NCI-H526 (cell line): Measurements from ENCODE around the gene ARL9.
A peak's percentile ranks its signal among the peaks of the same experiment; 100 is the strongest.
"Not testable (repeated sequence)": the region's sequence is repeated elsewhere in the genome, so short reads cannot be mapped to it uniquely, and the experiment has no call there.

Source experiments
- DNase-seq, 2 experiments: peaks; one replicate each; lab custom pipeline; 2025; lab: John Stamatoyannopoulos, UW

Gene ARL9, protein sequence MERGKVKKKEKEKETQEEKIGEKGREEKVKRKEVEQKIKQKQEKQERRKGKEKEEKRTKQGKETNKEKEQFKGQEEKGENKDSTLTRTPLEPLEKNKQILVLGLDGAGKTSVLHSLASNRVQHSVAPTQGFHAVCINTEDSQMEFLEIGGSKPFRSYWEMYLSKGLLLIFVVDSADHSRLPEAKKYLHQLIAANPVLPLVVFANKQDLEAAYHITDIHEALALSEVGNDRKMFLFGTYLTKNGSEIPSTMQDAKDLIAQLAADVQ

DNA sequence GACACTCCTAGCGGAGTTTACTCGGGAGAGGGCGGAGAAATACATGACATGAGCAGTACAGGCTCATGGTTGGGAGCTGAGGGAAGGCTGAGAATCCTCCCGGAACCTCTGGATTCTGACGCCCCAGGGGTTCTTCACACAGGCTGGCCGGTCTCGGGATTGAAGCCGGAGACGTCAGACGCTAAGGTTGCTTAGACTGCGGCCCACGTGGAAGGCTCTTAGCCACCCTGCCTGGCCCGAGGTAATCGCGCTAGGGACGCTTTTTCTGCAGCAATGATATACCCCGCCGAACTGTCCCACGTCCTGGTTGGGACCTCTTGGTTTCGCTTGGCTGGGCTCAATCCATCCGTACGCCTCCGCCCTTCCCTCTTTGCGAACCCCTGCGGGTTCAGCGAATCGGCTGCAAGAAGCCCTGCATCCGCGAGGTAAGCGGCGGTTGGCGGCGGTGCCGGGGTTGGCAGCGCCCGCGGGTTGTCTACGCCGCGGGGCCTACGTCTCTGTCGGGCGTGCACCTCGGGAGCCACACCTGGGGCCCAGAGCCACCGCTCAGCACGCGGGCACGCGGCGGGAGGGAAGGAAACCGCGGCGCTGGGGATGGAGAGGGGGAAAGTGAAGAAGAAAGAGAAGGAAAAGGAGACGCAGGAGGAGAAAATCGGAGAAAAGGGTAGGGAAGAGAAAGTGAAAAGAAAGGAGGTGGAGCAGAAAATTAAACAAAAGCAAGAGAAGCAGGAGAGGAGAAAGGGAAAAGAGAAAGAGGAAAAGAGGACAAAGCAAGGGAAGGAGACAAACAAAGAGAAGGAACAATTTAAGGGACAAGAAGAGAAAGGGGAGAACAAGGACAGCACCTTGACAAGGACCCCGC lies at the start of gene ARL9:
ARL9 (plus strand) TSS at position 523 of the 862 bp plus-strand sequence; CDS start at position 595, 72 bp downstream.
- DNase-seq, result peak; percentile 55 to 86

DNA sequence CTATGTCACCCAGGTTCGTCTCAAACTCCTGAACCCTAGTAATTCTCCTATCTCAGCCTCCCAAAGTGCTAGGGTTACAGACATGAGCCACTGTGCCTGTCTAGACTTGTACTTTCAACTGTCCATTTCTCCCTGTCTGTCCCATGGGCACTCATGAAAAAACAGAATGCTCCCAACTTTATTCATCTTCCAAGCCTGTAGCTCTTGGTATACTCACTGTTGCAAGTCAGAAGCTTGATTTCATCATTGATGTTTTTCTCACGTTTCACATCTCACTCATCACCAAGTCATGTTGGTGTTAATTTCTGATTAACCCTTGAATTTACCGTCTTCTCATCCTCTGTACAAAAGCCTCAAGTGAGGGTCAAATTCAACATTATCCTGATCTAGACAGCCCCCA lies 45.5 kb upstream of the ARL9 start:
- no peak for DNase-seq

DNA sequence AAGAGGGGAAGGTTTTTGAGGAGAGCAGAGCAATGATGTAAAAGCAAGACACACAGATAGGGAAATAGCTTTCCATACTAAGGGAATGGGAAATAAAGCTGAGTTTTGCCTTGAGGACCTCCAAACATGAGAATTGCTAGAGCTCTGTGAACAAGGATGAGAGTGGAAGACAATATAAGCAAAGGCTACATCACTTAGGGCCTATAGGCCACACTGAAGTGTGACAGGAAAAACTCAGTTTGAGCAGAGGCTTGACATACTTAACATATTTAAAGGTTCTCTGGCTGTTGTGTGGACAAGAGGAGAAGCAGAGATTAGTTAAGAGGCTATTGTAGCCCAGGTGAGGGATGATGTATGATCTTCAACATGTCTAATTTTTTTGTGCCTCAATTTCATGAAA lies 43.4 kb upstream of the ARL9 start:
- no peak for DNase-seq

DNA sequence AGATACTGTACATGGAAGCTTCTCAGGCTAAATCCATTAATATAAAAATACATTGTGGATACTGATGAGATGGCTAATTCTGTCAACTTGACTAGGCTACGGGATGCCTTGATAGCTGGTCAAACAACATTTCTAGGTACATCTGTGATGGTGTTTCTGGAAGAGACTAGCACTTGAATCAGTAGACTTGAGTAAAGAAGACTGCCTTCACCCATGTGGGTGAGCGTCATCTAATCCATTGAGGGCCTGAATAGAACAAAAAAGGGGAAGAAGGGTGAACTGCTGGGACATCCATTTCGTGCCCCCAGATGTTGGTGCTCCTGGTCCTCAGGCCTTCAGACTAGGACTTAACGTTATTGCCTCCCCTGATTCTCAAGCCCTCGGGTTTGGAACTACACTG lies 41.9 kb upstream of the ARL9 start:
- no peak for DNase-seq

DNA sequence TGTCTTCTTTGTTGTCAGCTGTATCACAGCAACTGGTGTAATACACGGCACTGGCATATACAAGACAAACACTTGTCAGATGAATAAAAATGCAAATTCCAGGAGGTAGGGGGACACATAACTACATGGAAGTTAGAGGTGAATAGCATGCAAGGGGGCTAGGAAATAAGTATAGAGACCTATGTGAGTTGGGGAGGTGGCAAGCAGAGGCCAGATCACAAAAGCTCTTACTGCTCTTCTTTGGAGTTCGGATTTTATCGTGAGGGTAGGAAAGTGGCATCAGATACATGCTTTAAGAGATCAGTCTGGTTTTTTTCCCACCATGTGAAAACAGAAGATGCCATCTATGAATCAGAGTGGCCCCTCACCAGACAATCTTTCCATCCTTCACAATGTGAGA lies 41.0 kb upstream of the ARL9 start:
- DNase-seq, result peak in 1 of 2 experiments; percentile 3

DNA sequence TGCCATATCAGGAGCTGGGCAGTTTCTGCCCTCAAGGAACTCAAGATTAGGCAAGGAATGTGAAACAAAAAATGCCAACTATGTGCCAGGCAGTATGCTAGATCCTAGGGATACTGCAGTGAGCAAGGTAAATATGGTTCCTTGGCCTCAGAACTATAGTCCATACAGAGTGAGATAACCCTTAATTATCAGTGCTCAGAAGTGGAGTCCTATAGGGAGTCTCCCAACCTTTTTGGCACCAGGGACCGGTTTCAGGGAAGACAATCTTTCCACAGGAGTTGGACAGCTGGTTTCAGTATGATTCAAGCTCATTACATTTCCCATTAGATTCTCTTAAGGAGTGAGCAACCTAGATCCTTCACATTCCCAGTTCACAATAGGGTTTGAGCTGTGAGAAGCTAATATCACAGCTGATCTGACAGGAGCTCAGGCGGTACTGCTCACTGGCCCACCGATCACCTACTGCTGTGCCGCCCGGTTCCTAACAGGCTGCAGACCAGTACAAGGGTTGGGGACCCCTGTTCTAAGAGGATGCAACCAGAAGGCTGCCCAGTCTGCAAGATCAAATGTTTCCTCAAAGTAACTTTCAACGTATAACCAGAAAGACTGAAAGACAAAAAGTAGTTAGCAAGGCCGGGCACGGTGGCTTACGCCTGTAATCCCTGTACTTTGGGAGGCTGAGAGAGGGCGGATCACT lies 39.8 kb upstream of the ARL9 start:
- DNase-seq, result peak in 1 of 2 experiments; percentile 9

DNA sequence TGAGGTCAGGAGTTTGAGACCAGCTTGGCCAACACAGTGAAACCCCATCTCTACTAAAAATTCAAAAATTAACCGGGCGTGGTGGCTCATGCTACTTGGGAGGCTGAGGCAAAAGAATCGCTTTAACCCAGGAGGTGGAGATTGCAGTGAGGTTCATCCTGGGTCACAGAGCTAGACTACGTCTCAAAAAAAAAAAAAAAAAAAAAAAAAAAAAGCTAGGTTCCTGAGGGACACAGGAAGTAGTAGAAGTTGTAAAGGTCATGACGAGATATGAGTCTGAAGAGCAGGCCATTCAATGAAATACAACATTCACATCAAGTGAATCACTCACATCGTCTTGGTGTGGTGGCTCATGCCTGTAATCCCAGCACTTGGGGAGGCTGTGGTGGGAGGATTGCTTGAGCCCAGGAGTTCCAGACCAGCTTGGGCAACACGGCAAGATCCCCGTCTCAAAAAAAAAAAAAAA lies 39.3 kb upstream of the ARL9 start:
- DNase-seq, result not testable (repeated sequence)

DNA sequence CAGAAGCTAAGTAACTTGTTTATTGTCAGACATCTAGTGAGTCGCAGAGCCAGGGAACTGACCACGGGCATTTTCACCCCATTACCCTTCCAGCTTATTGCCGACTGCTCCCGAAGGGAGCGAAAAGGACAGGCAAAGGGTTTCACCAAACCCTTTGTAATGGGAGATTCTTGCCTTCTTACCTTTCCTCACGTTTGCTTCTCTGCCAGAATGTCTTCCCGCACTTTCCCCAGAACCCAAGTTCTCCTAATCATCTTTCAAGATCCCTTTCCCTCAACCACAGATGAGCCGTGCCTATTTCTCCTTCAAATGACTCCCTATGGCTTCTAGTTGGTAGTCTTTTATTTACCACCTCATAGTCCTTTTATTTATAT lies 38.7 kb upstream of the ARL9 start:
- no peak for DNase-seq

DNA sequence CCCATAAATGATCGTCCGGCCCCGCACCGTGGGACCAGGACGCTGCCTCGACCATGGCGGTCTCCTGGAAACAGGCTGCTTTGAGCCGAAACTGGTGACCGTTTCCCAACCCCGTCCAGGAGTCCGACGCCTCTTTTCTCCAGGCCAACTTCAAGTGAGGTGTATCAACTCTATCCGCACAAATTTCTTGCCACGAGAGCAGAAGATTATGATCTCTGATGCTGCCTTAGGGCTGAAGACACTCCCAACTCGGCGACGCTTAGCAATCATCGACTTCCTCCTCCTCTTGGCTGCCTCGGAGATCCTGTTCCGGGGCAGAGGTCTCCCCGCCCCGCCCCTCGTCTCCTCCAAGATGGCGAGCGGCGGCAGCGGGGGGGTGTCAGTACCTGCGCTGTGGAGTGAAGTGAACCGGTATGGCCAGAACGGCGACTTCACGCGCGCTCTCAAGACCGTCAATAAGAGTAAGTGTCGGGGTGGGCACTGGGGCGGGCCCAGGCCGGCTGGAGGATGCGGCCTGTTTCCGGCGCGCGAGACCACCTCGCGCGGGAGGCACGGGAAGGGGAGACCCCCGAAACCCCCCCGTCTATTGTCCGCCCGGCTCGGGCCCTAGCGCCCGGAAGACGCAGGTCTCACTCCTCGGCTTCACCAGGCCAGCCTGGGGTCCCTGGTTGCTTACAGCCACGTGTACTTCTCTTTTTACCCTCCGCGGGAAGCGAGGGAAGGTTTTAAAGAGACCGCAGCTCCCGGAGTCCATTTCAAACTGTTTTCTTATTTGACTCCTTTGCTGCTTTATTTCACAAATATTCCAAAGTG lies 38.1 kb upstream of the ARL9 start, which contains the start of gene SRP72:
SRP72 (plus strand) TSS at position 334 of the 813 bp plus-strand sequence; CDS start at position 353, 19 bp downstream.
- peak; percentile 82 to 94 for DNase-seq

DNA sequence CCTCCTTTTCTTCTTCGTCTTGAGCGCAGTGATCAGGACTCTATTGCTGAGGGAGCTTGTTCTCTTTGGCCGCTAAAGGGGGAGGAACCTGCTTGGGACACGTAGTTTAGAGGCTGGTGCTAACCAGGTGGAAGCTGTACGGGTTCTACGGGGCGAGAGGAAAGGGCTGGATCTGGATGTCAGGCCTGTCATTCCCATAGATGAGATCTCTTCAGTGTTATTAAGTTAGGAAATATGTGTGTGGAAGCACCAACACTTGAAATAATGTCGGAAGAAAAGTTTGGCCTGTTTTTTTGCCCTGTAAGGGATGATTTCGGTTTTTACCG lies 37.5 kb upstream of the ARL9 start:
- DNase-seq, result peak; percentile 57 to 78

DNA sequence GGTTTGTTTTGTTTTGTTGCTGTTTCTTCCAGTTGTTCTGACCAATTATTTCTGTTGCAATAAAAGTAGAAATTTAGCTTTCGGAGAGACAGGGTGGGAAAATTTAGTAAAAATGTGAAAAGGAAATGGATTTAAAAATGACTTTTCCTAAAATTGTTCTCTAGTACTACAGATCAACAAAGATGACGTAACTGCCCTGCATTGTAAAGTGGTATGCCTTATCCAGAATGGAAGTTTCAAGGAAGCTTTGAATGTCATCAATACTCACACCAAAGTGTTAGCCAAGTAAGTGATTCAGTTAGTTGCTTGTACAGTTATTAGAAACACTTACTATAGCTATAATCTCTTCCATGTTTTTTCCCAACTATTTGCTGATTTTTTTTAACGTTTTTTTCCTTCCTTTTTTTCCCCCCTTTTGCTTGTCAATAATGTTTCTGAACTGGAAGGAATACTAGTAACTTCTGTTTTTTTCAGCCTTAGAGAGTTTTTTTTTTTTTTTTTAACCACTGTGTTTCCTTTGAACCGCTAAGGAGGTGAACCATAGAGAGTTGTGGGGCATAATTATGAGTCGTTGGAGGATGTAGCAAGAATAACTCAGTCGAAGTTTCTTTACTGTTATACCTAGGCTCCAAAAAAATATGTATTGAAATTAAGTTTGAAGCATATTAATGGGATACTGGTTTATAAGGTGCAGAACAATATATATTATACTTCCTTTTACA lies 35.9 kb upstream of the ARL9 start:
- no peak for DNase-seq

DNA sequence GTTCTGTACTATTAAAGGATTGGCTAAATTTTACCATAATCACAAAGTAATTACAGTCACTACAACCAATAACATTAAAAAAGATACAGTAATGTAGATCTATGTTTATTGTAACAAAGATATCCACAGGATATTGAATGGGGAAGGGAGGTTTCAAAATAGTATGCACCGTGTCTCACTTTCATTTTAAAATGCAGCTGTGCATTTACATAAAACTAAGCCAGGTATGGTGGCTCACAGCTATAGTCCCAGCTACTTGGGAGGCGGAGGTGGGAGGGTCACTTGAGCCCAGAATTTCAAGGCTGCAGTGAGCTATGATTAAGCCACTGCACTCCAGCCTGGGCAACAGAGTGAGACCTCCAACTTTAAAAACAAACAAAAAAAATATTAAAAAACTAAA lies 29.7 kb upstream of the ARL9 start:
- no peak for DNase-seq

DNA sequence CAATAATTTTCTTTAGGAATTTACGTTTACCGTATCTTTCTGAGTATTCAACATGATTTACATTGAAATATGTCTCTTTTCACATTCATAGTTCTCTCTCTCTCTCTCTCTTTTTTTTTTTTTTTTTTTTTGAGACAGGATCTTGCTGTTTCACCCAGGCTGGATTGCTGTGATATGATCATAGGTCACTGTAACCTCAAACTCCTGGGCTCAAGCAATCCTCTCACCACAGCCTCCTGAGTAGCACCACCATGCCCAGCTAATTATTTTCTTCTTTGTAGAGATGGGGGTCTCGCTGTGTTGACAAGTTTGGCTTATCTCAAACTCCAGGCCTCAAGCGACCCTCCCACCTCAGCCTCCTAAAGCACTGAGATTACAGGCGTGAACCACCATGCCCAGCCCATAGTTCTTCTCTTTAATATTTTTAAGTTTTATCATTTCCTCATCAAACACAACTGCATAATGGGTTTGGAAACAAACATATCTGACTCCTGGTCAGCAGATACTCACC lies 28.3 kb upstream of the ARL9 start:
- no peak for DNase-seq

DNA sequence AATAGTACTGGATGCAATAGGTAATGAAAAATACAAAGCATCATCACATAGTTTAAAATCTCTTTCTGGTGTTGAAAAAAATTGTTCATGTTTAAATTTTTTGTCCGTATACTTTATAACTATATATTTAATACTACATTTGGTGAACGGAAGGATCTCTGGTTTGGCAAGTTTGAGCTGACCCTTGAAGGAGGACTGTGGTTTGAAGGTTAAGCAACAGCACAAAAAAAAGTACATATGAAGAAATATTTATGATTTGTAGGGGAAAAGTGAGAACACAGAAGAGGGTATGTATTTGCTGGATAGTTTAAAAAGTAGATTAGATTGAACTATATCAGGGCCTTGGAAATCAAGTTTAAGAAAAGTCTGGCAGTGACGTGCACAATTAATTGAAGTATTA lies 24.9 kb upstream of the ARL9 start:
- DNase-seq, result no peak

DNA sequence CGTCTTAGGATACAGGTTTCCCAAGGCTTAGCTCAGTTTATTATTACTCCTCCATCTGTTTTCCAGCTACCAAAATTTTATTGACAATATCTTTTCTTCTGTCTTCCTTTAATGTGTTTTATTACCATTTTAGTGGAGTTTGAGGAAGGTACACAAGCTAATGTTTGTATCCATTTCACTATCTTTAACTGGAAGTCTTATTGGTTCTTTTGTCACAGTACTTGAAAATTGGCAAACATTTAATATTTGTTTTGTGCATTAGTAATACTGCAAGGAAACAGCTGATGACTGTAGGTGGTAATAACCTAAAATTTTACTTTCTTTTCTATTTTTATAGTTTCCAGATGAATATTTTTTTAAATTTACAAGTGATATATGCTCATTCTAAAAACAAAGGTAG lies 9.3 kb upstream of the ARL9 start:
- no peak for DNase-seq

DNA sequence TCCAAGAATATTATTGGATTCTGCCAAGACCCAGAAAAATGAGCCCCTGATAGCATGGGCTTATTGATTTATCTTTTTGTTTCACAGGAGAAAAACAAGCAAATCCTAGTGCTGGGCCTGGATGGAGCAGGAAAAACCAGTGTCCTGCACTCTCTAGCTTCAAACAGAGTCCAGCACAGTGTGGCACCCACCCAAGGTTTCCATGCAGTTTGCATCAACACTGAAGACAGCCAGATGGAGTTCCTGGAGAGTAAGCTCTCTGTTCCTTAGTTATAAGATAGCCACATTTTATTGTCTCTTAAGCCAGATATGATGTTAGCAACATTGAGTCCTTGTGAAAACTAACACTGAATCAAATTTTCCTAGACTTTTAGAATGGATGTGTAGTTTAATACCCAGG lies 5.5 kb downstream of the ARL9 start:
- no peak for DNase-seq

DNA sequence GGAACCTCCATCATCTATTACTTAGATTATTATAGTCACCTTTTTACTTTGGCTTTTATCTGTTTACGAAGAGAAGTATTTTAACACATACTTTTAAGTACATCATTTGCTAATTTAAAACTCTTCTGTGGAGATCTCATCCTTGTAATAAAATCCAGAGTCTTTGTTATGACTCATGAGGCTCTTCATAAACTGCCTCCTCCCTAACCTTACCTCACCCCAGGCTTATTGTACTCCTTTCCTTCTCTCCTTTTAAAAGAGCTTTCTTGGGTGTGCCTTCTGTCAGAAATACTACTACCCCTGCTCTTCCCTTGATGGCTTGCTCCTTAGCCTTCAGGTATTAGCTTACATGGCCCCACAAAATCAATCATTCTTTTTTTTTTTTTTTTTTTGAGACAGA lies 6.6 kb downstream of the ARL9 start:
- no peak for DNase-seq

DNA sequence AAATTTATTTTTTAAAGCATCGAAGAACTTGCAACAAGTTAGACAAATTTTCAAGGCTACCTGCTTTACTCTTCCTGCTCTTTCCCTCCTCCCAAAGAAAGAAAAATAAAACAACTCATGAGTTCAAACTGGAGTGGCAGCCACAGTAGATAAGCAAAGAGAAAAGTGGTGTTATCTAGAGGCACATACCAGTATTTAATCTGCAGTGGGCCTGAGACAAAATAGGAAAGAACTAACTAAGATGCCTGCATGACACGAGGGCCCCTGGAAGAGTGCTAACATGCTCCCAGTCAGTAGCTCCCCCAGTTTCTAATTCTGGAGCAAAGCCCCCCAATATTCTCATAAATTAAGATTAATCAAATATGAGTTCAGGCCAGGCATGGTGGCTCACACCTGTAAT lies 7.9 kb downstream of the ARL9 start:
- no peak for DNase-seq

DNA sequence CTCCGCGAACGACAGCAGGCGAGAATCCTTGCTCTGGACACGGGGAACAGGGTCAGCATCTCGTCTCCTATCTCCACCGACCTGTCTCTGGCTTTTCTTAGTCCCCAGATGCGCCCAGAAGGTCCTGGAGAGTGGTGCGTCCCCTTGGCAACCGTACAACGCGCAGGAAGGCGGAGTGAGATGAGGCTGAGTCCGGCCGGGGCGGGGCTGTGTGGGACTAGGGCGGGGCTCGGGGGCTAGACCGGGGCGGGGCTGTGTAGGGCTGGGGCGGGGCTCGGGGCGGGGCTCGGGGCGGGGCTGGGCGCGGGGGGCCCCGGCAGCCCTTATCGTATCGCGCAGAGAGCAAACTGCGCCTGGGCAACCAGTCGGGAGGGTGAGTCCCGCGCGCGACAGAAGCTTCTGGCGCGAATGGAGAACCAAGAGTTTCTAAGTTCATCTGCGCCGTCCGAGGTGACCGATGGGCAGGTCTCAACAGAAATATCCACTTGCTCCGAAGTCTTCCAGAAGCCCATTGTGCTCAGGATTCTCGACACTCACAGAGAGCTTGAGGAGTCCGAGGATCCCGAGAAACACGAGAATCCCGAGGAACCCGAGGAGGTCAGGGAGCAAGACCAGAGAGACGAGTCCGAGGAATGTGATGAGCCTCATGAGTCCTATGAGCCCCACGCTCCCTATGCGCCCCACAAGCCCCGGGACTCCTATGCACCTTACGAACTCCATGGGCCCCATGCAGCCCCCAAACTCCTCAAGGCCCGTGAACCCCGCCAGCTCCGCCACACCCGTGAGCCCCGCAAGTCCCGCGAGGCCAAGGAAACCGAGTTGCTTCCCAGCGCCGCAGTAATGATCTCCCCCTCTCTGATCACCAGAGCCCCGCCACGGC lies 24.9 kb downstream of the ARL9 start:
- DNase-seq, result peak; percentile 31 to 86
